Stimulated activated CD8-positive, alpha-beta memory T cell treated with anti-CD3 and anti-CD28 coated beads, Interleukin-4, amount 100 ng/mL, for 48 hours (primary cell): ENCODE measurements around the gene RPS6KA5.

Experiments used
- DNase-seq: peaks from one replicate; pipeline ENCODE4 v3.0.0-alpha.2; 2020

The RPS6KA5 gene

DNA sequence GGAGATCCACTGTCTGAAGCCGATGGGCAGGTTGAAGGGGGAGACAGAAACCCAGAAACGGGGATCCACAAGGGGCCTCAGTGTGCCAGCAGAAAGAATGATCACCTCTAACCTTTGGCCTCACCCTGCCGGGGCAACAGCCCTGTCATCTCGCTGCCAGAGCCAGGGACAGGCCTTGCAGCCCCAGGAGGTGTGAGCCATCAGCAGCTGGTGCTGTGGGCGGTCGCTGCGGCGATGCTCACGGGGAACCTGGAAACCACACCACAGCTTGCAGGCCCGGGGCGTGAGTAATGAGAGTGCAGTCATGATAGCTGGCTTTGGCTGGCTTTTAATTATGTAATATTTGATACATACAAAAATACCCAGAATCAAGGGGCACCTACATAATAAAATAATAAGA is 239.5 kb downstream of the RPS6KA5 start:
- DNase-seq: peak; percentile 84

GRCh38 chr14:90819734-90820393 is 240.6 kb downstream of the RPS6KA5 start:
- DNase-seq: no peak

DNA sequence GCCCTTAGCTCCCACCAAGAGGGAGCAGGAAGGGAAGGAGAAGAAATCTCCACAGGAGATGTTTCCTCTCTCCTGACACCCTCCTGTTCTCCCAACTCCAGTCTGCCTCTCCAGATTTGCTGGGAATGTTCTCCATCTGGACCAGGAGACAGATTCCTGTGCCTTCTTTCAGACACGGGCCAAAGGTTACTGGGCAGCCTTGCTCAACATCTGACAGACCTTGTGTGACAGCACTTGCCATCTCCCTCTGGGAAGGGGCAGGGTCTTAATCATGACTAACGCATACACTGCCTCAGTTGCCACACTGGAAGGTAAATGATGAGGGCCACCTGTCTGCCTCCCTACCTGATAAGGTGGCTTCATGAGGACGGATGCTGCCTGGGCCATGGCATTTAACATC is 241.7 kb downstream of the RPS6KA5 start:
- DNase-seq: no peak

GRCh38 chr14:90816681-90817436 is 243.6 kb downstream of the RPS6KA5 start:
- no peak for DNase-seq

- DNase-seq: peak; percentile 42
Observed at GRCh38 chr14:90815822-90816662, 244.4 kb downstream of the RPS6KA5 start, which contains the start of gene TTC7B. Gene TTC7B (minus strand): TSS chr14:90816430. CDS start chr14:90816295, 135 bp downstream.

- DNase-seq: no peak
Observed at GRCh38 chr14:90815572-90815821, 244.9 kb downstream of the RPS6KA5 start.

DNA sequence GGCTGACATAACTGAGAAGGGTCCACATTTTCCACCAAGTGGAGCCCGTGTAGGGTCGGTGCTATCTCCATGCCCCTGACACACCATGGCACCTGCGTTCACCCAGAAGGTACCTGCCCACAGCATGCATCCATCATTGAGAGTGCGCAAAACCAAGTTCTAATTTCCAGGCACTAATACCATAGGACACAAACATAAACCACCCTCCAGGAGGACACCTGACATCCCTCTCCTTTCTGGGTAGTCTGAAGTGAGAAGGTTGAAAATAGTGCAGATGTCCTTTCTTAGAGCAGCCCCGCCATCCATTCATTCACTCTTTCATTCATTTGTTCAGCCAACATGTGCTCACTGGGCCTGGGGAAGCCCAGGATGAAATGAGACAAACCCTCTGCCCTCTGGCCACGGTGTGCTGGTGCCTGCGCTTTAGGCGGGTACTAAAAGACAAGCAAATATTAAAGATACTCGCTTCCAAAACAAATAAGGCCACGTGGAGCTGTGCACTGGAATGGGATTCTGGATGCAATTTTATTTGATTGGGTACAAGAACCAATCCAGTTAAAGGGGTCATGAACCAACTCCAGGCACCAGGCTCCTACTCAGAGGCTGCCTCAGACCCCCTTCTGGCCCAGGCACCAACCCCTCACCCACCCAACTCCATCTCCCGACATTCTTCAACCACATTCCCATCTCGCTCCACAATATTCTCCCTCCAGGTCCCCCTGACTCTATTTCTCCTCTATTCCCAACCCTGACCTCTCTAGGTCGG is 245.5 kb downstream of the RPS6KA5 start:
- DNase-seq: no peak

DNA sequence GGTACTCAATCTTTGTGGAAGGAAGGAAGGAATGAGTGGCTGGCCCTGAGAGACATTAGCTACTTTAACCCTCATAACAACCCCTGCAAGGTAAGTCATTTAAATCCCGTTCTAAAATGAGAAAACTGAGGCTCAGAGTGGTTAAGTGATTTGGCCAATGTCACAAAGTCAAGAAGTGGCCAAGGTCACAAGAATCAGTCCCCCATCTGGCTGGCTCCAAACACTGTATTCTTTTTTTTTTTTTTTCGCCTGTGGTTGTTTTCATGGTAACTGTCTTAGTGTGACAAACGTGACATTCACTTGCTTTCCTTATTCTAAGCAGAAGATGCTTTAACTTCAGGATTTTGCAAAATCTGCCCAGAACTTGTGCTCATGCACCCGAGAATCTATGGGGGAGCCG is 247.0 kb downstream of the RPS6KA5 start:
- DNase-seq: no peak

DNA sequence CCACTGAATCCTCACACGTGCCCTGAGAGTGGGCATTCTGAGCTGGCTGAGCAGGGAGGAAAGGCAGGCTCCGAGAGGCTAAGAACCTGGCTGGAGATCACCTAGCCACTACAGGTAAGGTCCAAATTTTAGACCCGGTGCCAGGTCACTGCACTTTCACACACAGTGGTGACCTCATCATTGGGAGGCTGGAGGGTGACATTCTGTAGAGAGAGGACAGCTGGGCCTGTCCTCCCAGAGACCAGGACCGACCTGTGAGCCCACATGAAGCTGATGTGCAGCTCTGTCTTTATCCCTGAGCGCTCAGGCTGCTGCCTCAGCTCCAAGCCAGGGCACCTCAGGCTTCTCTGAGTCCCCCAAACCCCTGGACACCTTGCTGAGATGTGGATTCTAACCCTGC is 248.3 kb downstream of the RPS6KA5 start:
- no peak for DNase-seq

DNA sequence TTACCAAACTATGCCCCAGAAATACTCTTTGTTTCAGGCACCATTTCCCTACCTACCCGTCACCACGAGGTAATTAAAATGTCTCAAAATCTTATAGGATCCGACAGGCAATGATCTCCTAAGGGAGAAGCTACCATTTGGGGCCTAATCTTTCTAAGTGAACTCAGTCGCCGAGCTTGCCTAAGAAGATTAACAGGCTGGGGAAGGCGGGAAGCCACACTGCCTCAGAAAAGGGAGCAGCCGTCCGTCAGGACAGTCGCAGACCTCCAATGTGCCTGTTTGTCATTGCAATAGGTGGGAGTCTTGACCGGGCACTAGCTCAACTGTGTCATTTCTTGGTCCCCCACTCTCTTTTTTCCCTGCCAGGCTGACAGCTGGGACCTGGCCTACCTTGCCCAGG is 248.8 kb downstream of the RPS6KA5 start:
- DNase-seq: no peak

- DNase-seq: no peak
Observed at GRCh38 chr14:90810806-90811205, 249.6 kb downstream of the RPS6KA5 start.

- no peak for DNase-seq
Observed at GRCh38 chr14:90809530-90810312, 250.7 kb downstream of the RPS6KA5 start.

DNA sequence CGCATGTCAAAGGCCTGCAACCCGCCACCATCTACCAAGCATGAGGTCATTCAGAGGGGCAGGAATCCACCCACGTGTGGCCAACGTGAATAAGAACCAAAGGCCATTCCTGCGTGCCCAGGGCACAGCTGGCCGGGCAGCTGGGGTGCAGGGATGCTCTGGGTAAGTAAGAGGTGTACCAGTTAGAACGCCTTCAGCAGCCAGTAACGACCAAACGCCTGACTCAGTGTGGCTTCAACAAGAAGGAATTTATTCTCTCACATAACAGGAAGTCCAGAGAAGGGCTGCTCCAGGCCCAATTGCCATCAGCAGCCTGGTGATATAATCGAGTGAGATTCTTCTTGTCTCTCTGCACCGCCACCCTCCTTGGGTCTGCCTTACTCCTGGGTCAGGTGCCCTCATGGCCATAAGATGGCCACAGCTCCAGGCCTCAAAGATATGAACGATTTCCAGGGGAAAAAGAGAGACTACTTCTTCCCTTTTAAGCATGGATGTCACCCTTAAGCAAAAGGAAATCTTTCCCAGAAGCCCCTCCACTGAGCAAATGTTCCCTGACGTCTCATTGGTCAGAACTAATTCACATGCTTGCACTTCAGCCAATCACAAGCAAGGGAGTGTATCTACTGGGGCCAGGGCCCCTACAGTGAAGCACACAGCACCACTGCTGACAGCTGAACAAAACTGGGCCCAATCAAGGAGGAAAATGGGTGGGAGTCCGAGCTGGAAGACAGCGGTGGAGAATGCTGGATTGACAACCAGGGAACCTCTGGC is 251.5 kb downstream of the RPS6KA5 start:
- DNase-seq: no peak

DNA sequence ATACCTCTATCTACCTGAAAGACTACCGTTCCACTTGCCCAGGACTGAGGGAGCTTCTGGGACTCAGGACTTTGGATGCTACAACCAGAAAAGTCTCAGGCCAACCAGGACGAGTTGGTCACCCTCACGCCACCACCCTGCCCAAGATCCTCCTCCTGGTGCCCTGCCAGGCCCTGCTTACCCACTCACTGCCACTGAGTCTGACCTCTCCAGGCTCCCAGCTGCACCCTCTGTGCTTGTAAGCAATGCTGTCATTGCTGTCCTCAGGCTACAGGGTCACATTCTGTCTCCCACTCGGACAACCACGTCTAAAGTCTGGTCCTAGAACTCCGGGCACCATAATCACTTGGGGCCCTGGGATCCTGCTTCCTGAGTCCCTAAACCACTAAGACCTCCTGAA is 253.4 kb downstream of the RPS6KA5 start:
- no peak for DNase-seq

DNA sequence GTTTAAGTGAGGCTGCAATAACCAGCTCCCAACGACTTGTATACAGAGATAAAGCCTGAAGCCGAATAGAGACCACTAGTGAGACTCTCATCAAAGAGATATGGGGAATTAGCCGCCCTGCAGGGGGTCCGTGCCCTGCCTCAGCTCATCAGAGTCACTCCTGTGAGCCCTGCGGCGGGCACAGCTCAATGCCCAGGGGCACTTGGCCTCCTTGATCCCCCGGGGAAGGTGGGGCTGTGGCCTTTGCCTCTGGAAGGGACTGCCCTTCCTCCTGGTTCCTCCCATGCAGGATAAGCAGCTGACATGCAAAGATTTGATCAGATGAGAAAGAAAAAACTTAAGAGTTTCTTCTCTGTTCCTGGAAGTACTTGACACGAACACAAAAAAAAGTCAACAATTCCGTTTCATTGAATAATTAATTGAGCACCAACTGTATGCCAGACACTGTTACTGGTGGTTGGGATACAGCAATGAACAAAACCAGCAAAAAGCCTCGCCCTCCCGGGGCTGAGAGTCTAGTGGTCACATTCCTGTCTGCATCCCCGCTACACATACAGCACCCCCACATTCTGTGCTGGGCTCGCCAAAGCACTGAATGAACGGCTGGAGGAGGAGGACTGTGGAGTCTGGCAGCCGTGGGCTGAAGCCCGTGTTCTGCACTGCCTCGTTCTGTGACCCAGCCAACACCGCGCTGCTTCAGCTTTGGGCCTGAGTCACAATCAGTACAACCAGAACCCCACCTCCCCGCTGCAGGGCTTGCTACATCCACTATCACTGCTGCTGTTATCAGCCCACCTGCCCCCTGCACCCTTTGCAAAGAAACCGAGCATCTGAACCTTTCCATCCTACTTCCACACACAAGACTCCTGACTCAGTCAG is 254.5 kb downstream of the RPS6KA5 start:
- no peak for DNase-seq

DNA sequence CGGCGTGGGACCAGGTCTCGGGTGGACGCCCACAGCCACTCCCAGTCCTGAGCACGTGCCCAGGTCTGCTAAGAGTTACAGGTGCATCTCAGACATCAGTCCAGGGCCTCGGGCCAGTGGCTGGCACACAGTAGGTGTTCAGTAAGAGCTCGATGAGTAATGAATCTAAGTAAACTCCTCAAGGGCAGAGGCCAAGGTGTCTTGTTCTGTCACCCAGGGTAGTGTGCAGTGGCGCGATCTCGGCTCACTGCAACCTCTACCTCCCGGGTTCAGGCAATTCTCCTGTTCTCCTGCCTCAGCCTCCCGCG is 255.4 kb downstream of the RPS6KA5 start:
- DNase-seq: no peak

GRCh38 chr14:90804292-90805083 is 256.0 kb downstream of the RPS6KA5 start:
- DNase-seq: no peak

DNA sequence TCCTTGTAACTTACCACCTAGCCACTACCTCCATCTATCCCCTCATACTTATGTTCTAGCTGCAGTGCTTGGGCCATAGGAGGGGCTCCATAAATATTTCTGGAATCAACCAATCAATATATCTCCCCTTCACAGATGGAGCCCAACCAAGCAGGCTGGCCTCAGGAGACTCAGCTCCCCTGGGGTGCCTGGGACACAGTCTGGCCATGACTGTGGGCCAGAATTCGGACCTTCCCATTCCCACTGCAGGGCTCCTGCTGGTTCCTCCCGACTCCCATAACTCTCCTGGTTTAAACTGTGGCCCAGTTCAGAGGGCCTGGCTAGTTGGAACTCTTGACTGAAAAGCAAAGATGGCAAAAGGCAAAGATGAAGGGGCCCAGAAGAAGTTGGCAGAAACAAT is 257.2 kb downstream of the RPS6KA5 start:
- no peak for DNase-seq

GRCh38 chr14:90799420-90799819 is 261.0 kb downstream of the RPS6KA5 start:
- no peak for DNase-seq

- no peak for DNase-seq
Observed at GRCh38 chr14:90797919-90798318, 262.5 kb downstream of the RPS6KA5 start.
